Astrocyte (in vitro differentiated cells and primary cell): Measurements from ENCODE around the gene CRYAA. TPM values are rescaled to one million over a fixed set of nuclear protein-coding genes. Genes with fewer than 3 reads are reported as not detected.

Experiments used
- DNase-seq: peaks from one replicate; pipeline ENCODE4 v3.0.0-alpha.2; 2010; ENCODE audit warnings: low read depth
- FAIRE-seq: peaks from 2 replicates; lab custom pipeline; 2011; peaks lifted over from hg19 to GRCh38; lab: Jason Lieb, UNC
- H2AFZ ChIP-seq: 2 replicates; pipeline ENCODE4 v1.6.0; 2012; ENCODE audit warnings: low read depth, low read length, inconsistent platforms
- H3K27ac ChIP-seq: 2 replicates; pipeline ENCODE4 v1.5.1; 2011; ENCODE audit warnings: low read depth, low read length, inconsistent platforms
- H3K27me3 ChIP-seq: 2 replicates; pipeline ENCODE4 v1.6.0; 2011; ENCODE audit warnings: low read length, inconsistent platforms; ENCODE audit not compliant: insufficient read depth
- H3K36me3 ChIP-seq: 2 replicates; pipeline ENCODE4 v1.5.1; 2011; ENCODE audit warnings: low read length, inconsistent platforms; ENCODE audit not compliant: insufficient read depth
- H3K4me1 ChIP-seq: 2 replicates; pipeline ENCODE4 v1.5.1; 2011; ENCODE audit warnings: low read length, inconsistent platforms; ENCODE audit not compliant: insufficient read depth
- H3K4me2 ChIP-seq: 2 replicates; pipeline ENCODE4 v1.6.0; 2012; ENCODE audit warnings: low read length, inconsistent platforms
- H3K4me3 ChIP-seq: 2 replicates; pipeline ENCODE4 v1.5.1; 2011; ENCODE audit warnings: low read depth, mild to moderate bottlenecking, low read length, inconsistent platforms; ENCODE audit not compliant: insufficient read depth
- H3K79me2 ChIP-seq: 2 replicates; pipeline ENCODE4 v1.6.0; 2012; ENCODE audit warnings: mild to moderate bottlenecking, low read length, inconsistent platforms; ENCODE audit not compliant: insufficient read depth
- H3K9ac ChIP-seq: 2 replicates; pipeline ENCODE4 v1.6.0; 2012; ENCODE audit warnings: mild to moderate bottlenecking, low read length, inconsistent platforms
- H3K9me3 ChIP-seq: 2 replicates; pipeline ENCODE4 v1.5.1; 2012; ENCODE audit warnings: low read depth, mild to moderate bottlenecking, low read length, inconsistent platforms; ENCODE audit not compliant: insufficient read depth
- H4K20me1 ChIP-seq: 2 replicates; pipeline ENCODE4 v1.6.0; 2012; ENCODE audit warnings: low read length, inconsistent platforms; ENCODE audit not compliant: insufficient read depth
- H3K27ac Mint-ChIP-seq: one replicate; pipeline ENCODE4 v1.8.0; 2021; ENCODE audit warnings: mild to moderate bottlenecking, mixed read lengths; ENCODE audit not compliant: unreplicated experiment
- H3K27me3 Mint-ChIP-seq: one replicate; pipeline ENCODE4 v1.8.0; 2021; ENCODE audit warnings: low read depth, mixed read lengths; ENCODE audit not compliant: unreplicated experiment
- H3K36me3 Mint-ChIP-seq: one replicate; pipeline ENCODE4 v1.8.0; 2021; ENCODE audit warnings: low read depth, mixed read lengths; ENCODE audit not compliant: unreplicated experiment
- H3K4me1 Mint-ChIP-seq: one replicate; pipeline ENCODE4 v1.8.0; 2021; ENCODE audit warnings: low read depth, mixed read lengths; ENCODE audit not compliant: unreplicated experiment
- H3K4me3 Mint-ChIP-seq: one replicate; pipeline ENCODE4 v1.8.0; 2021; ENCODE audit warnings: mild to moderate bottlenecking, moderate library complexity, mixed read lengths; ENCODE audit not compliant: unreplicated experiment
- H3K9me3 Mint-ChIP-seq: one replicate; pipeline ENCODE4 v1.8.0; 2021; ENCODE audit warnings: mild to moderate bottlenecking, mixed read lengths; ENCODE audit not compliant: unreplicated experiment
- EZH2 ChIP-seq: IDR thresholded peaks from 2 replicates; pipeline ENCODE4 v1.6.1; 2012; ENCODE audit warnings: mild to moderate bottlenecking, low read length, inconsistent platforms; ENCODE audit not compliant: insufficient read depth
- total RNA-seq: library from RNA; stranded (reverse); gene quantifications from 2 replicates; pipeline ENCODE4 v1.2.1, GENCODE V29; 2021
- TF ChIP-seq, protein P1 (sequence below): IDR thresholded peaks from 2 replicates; pipeline ENCODE4 v1.5.1; 2011; ENCODE audit warnings: low read depth, mild to moderate bottlenecking, inconsistent platforms, low read length, moderate library complexity; ENCODE audit not compliant: insufficient read depth

Gene CRYAA
- total RNA-seq, 1 donor from 2014 or later, result not detected

DNA sequence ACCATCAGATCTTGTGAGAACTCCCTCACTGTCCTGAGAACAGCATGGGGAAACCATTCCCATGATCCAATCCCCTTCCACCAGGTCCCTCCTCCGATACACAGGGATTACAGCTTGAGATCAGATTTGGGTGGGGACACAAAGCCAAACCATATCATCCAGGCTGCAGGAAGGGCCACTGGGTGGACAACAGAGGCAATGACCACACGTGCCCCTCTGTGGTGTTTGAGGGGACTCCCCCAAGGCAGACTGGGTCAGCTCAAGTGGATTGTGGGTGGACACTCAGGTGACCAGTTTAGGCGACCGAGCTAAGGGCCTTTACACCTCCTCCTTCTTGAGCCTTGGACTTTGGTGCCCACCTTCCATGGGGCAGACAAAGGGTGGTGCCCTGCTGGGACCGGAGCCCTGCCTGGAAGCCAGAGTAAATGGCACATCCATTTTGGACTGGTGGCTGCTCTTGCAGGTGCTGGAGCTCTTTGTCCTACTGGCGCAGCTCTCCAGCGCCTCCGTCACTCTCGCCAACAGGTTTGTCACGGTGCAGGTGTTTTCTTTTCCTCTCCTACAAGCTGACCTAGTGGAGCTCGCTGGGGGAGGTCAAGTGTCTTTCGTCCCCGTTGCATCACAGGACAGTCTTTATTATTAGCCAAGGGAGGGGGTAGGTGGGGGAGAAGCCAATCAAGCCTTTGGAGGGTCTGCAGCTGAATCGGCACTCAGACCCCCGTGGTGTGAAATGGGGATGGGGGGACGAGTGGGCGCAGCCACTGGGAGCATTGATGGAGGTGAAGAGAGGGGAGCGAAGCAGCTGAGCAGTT is 37.6 kb downstream of the CRYAA start:
- Histone ChIP-seq H3K27me3 (peaks cover 5% of the 10 kb centered on the region), H3K36me3 (no peaks in the 10 kb centered on the region), H3K9ac (no peak overlapping the region), H2AFZ (no peak overlapping the region), H3K27ac (no peak overlapping the region), H3K9me3 (peaks cover 6% of the 10 kb centered on the region), H4K20me1 (no peaks in the 10 kb centered on the region), H3K4me1 (peaks cover 15% of the 10 kb centered on the region), H3K79me2 (no peaks in the 10 kb centered on the region), H3K4me3 (no peak overlapping the region), H3K4me2 (no peak overlapping the region)
- peaks cover 18% of the 10 kb centered on the region for H3K9me3 Mint-ChIP-seq
- no peak overlapping the region for H3K27ac Mint-ChIP-seq
- peaks cover 7% of the 10 kb centered on the region for H3K4me1 Mint-ChIP-seq
- TF ChIP-seq EZH2, result no peak
- TF ChIP-seq, protein P1, sequence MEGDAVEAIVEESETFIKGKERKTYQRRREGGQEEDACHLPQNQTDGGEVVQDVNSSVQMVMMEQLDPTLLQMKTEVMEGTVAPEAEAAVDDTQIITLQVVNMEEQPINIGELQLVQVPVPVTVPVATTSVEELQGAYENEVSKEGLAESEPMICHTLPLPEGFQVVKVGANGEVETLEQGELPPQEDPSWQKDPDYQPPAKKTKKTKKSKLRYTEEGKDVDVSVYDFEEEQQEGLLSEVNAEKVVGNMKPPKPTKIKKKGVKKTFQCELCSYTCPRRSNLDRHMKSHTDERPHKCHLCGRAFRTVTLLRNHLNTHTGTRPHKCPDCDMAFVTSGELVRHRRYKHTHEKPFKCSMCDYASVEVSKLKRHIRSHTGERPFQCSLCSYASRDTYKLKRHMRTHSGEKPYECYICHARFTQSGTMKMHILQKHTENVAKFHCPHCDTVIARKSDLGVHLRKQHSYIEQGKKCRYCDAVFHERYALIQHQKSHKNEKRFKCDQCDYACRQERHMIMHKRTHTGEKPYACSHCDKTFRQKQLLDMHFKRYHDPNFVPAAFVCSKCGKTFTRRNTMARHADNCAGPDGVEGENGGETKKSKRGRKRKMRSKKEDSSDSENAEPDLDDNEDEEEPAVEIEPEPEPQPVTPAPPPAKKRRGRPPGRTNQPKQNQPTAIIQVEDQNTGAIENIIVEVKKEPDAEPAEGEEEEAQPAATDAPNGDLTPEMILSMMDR, result no peak
- H3K36me3 Mint-ChIP-seq, result peaks cover 5% of the 10 kb centered on the region
- FAIRE-seq (no peak), DNase-seq (no peak)
- H3K4me3 Mint-ChIP-seq, result no peak overlapping the region
- peaks cover 23% of the 10 kb centered on the region for H3K27me3 Mint-ChIP-seq

DNA sequence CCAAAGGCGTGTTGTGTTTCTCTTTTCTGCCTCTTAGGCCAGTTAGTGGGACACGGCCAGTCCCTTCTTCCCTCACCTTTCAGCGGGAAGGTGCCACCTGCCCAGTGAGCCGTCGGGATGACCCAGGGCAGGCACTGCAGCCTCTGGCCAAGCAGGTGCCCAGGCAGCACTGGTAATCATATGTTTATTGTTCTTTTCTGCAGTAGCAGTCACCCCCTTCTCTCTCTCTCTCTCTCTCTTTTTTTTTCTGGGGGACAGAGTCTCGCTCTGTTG is 38.2 kb downstream of the CRYAA start:
- H3K27ac ChIP-seq, result no peak overlapping the region
- Mint-ChIP-seq H3K4me3 (no peak overlapping the region), H3K27ac (no peak overlapping the region), H3K27me3 (peaks cover 23% of the 10 kb centered on the region), H3K4me1 (peaks cover 7% of the 10 kb centered on the region), H3K9me3 (peaks cover 15% of the 10 kb centered on the region), H3K36me3 (peaks cover 5% of the 10 kb centered on the region)
- H4K20me1 ChIP-seq, result no peaks in the 10 kb centered on the region
- no peaks in the 10 kb centered on the region for H3K36me3 ChIP-seq
- no peak overlapping the region for H3K4me2 ChIP-seq
- DNase-seq (no peak), FAIRE-seq (no peak)
- no peak overlapping the region for H3K9ac ChIP-seq
- peaks cover 6% of the 10 kb centered on the region for H3K9me3 ChIP-seq
- H3K27me3 ChIP-seq, result peaks cover 5% of the 10 kb centered on the region
- TF ChIP-seq, protein P1, result no peak
- TF ChIP-seq EZH2, result no peak
- no peak overlapping the region for H3K4me3 ChIP-seq
- H3K79me2 ChIP-seq, result no peaks in the 10 kb centered on the region
- peaks cover 15% of the 10 kb centered on the region for H3K4me1 ChIP-seq
- H2AFZ ChIP-seq, result no peak overlapping the region

DNA sequence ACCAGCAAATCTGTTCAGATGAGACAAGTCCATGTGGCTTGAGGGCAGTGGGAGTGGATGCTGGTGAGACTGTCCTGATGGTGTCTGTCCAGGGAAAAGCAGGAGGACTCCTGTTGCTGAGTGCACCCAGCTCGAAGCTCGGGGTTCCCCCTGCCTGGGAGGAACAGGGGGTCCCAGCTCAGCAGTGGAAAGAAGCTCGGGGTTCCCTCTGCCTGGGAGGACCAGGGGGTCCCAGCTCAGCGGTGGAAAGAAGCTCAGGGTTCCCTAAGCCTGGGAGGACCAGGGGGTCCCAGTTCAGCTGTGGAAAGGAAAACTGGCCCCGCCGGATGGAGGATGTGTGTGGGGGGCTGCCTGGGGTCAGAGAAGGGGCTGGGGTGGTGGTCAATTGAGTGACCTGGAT is 39.1 kb downstream of the CRYAA start:
- Mint-ChIP-seq H3K27me3 (peaks cover 23% of the 10 kb centered on the region), H3K27ac (no peak overlapping the region), H3K9me3 (peaks cover 11% of the 10 kb centered on the region), H3K36me3 (peaks cover 3% of the 10 kb centered on the region), H3K4me3 (no peak overlapping the region), H3K4me1 (peaks cover 7% of the 10 kb centered on the region)
- no peak overlapping the region for H2AFZ ChIP-seq
- DNase-seq, result no peak
- H4K20me1 ChIP-seq, result no peaks in the 10 kb centered on the region
- TF ChIP-seq, protein P1, result no peak
- no peak for TF ChIP-seq EZH2
- no peaks in the 10 kb centered on the region for H3K36me3 ChIP-seq
- no peak overlapping the region for H3K4me3 ChIP-seq
- peaks cover 6% of the 10 kb centered on the region for H3K9me3 ChIP-seq
- H3K79me2 ChIP-seq, result no peaks in the 10 kb centered on the region
- H3K9ac ChIP-seq, result no peak overlapping the region
- peaks cover 5% of the 10 kb centered on the region for H3K27me3 ChIP-seq
- no peak overlapping the region for H3K4me2 ChIP-seq
- FAIRE-seq, result no peak
- no peak overlapping the region for H3K27ac ChIP-seq
- H3K4me1 ChIP-seq, result peaks cover 15% of the 10 kb centered on the region
